ENCODE results near the gene CLTCL1.

DNA sequence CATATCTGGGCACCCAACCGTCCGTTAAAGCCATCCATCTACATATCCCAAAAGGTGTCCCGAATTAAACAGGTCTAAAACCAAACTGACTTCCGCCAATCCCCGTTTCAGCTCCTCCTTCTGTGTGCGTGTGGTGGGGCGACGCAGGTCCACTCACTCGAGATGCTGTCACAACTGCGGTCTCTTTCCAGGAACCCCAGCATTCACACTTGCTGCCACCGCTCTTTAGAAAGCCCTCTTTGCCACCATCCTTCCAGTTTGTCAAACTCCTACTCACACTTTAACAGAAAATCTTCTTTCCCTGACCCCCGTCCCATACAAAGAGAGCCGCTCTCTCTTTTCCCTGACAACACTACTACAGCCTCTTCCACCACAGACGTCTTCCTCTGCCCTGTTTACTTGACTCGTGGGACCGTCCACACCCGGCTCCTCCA is 147.5 kb downstream of the CLTCL1 start:
- TF ChIP-seq POLR2A (IDR thresholded peaks at IDR 0.05): no peak
- TF ChIP-seq, protein P1, sequence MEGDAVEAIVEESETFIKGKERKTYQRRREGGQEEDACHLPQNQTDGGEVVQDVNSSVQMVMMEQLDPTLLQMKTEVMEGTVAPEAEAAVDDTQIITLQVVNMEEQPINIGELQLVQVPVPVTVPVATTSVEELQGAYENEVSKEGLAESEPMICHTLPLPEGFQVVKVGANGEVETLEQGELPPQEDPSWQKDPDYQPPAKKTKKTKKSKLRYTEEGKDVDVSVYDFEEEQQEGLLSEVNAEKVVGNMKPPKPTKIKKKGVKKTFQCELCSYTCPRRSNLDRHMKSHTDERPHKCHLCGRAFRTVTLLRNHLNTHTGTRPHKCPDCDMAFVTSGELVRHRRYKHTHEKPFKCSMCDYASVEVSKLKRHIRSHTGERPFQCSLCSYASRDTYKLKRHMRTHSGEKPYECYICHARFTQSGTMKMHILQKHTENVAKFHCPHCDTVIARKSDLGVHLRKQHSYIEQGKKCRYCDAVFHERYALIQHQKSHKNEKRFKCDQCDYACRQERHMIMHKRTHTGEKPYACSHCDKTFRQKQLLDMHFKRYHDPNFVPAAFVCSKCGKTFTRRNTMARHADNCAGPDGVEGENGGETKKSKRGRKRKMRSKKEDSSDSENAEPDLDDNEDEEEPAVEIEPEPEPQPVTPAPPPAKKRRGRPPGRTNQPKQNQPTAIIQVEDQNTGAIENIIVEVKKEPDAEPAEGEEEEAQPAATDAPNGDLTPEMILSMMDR (IDR thresholded peaks at IDR 0.05): no peak
